NK-92 (cell line): ENCODE measurements around the gene VSTM2A.
"Not testable (repeated sequence)": the region's sequence is repeated elsewhere in the genome, so short reads cannot be mapped to it uniquely, and the experiment has no call there.

Experiments
- DNase-seq: peaks from one replicate; lab custom pipeline; 2025; ENCODE audit not compliant: unreplicated experiment; lab: John Stamatoyannopoulos, UW

The VSTM2A gene

GRCh38 chr7:54541669-54542625 lies at the start of gene VSTM2A:
TSS of gene VSTM2A (plus strand) at chr7:54542375. CDS start at chr7:54542731, 356 bp downstream.
- DNase-seq, result no peak

GRCh38 chr7:54504531-54504930 lies 37.6 kb upstream of the VSTM2A start:
- not testable (repeated sequence) for DNase-seq

- DNase-seq, result no peak
Measured at GRCh38 chr7:54529568-54529967, 12.6 kb upstream of the VSTM2A start.

- no peak for DNase-seq
Measured at GRCh38 chr7:54538122-54538521, 4.1 kb upstream of the VSTM2A start.

- DNase-seq, result no peak
Measured at GRCh38 chr7:54543051-54543488, 895 bp downstream of the VSTM2A start.

- DNase-seq, result no peak
Measured at GRCh38 chr7:54544149-54544526, 2.0 kb downstream of the VSTM2A start.

- DNase-seq, result no peak
Measured at GRCh38 chr7:54544527-54545240, 2.5 kb downstream of the VSTM2A start.

- no peak for DNase-seq
Measured at GRCh38 chr7:54545241-54545563, 3.0 kb downstream of the VSTM2A start.

GRCh38 chr7:54546081-54546985 lies 4.2 kb downstream of the VSTM2A start:
- DNase-seq, result no peak

- DNase-seq, result no peak
Measured at GRCh38 chr7:54546986-54547314, 4.8 kb downstream of the VSTM2A start.

GRCh38 chr7:54550471-54550870 lies 8.3 kb downstream of the VSTM2A start:
- no peak for DNase-seq

- no peak for DNase-seq
Measured at GRCh38 chr7:54556121-54556520, 13.9 kb downstream of the VSTM2A start.

- DNase-seq, result no peak
Measured at GRCh38 chr7:54559401-54559800, 17.2 kb downstream of the VSTM2A start.

- no peak for DNase-seq
Measured at GRCh38 chr7:54560198-54560597, 18.0 kb downstream of the VSTM2A start.

GRCh38 chr7:54560723-54561122 lies 18.5 kb downstream of the VSTM2A start:
- no peak for DNase-seq

GRCh38 chr7:54563329-54563916 lies 21.2 kb downstream of the VSTM2A start:
- DNase-seq, result no peak

- no peak for DNase-seq
Measured at GRCh38 chr7:54565432-54565831, 23.3 kb downstream of the VSTM2A start.

- no peak for DNase-seq
Measured at GRCh38 chr7:54581511-54581910, 39.3 kb downstream of the VSTM2A start.

- no peak for DNase-seq
Measured at GRCh38 chr7:54591404-54592386, 49.5 kb downstream of the VSTM2A start.

GRCh38 chr7:54596747-54597146 lies 54.6 kb downstream of the VSTM2A start:
- DNase-seq, result no peak
